GM06990 (cell line): ENCODE data around the gene HOXC12.

Experiments used
- DNase-seq: peaks from one replicate; pipeline ENCODE4 v3.0.0-alpha.2; 2011; ENCODE audit not compliant: insufficient read length; ENCODE audit errors: extremely low read depth
- H3K27me3 ChIP-seq: replicated peaks from 2 replicates; pipeline ENCODE4 v1.6.0; 2011; ENCODE audit warnings: low read length; ENCODE audit not compliant: control insufficient read depth, insufficient read depth
- H3K36me3 ChIP-seq: 2 replicates; pipeline ENCODE4 v1.5.1; 2011; ENCODE audit warnings: low read length; ENCODE audit not compliant: control insufficient read depth, insufficient read depth
- H3K4me3 ChIP-seq: replicated peaks from 2 replicates; pipeline ENCODE4 v1.5.1; 2011; ENCODE audit warnings: low read depth, mild to moderate bottlenecking, control low read depth, low read length
- TF ChIP-seq, protein P1 (sequence below): IDR thresholded peaks from 2 replicates; pipeline ENCODE4 v1.5.1; 2011; ENCODE audit warnings: low read length, control low read depth, mild to moderate bottlenecking, inconsistent platforms; ENCODE audit not compliant: insufficient read depth, poor library complexity, severe bottlenecking

HOXC12 gene

DNA sequence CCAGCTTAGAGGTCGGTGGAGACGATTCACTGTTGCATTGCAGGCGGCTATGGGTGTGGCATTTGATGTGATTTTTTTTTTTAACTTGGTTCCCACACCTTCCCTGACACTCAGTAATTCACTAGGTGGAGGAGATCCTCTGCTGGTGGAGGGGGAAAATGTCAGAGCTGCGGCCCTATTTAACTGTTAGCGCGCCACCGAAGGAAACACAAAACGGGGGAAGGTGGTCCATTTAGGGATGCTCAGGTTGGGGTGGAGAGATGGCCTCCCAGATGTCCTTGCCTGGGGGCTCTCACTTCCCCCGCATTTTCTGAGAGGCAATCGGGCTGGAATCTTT, 4.3 kb upstream of the HOXC12 start:
- peaks cover 7% of the 10 kb centered on the region for H3K27me3 ChIP-seq
- TF ChIP-seq, protein P1, sequence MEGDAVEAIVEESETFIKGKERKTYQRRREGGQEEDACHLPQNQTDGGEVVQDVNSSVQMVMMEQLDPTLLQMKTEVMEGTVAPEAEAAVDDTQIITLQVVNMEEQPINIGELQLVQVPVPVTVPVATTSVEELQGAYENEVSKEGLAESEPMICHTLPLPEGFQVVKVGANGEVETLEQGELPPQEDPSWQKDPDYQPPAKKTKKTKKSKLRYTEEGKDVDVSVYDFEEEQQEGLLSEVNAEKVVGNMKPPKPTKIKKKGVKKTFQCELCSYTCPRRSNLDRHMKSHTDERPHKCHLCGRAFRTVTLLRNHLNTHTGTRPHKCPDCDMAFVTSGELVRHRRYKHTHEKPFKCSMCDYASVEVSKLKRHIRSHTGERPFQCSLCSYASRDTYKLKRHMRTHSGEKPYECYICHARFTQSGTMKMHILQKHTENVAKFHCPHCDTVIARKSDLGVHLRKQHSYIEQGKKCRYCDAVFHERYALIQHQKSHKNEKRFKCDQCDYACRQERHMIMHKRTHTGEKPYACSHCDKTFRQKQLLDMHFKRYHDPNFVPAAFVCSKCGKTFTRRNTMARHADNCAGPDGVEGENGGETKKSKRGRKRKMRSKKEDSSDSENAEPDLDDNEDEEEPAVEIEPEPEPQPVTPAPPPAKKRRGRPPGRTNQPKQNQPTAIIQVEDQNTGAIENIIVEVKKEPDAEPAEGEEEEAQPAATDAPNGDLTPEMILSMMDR, result no peak
- H3K4me3 ChIP-seq, result no peak overlapping the region
- DNase-seq, result no peak
- no peaks in the 10 kb centered on the region for H3K36me3 ChIP-seq

DNA sequence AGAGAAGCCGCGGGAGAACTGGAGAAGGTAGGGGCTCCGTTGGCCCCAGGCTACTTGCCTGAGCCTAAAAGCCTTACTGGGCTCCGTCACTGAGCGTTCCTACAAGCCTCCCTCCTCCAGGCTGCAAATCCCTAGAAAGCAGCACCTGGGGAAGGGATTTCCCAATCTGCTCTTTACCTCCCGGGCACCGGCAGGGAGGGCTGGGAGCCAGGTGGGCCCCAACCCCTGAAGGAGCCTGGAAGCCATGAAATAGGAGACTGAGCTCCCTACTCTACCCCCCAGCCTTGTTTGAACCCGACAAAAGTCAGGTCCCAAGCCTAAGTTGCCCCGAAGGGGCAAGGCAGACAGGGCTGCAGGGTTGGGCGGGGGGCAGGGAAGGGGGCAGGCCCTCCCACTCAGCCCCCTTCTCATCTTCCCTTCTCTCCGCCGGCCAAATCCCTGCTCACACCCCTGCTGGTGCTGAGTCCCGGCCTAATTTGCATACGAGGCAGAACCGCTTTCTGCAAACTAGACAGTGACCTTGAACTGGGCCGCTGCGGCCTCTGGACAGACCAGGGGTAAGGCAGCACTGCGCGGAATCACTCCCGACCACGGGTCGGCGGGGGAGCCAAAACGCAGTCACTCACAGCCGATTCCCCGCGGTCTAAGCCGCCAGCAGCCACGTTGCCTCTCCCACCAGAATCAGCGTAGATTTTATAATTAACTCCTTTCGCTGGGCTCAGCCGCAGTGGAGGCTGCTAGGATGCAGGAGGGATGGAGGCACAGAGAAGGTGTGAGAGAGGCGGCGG, 3.7 kb upstream of the HOXC12 start:
- TF ChIP-seq, protein P1, result no peak
- H3K27me3 ChIP-seq, result peaks cover 5% of the 10 kb centered on the region
- H3K36me3 ChIP-seq, result no peaks in the 10 kb centered on the region
- H3K4me3 ChIP-seq, result no peak overlapping the region
- no peak for DNase-seq

DNA sequence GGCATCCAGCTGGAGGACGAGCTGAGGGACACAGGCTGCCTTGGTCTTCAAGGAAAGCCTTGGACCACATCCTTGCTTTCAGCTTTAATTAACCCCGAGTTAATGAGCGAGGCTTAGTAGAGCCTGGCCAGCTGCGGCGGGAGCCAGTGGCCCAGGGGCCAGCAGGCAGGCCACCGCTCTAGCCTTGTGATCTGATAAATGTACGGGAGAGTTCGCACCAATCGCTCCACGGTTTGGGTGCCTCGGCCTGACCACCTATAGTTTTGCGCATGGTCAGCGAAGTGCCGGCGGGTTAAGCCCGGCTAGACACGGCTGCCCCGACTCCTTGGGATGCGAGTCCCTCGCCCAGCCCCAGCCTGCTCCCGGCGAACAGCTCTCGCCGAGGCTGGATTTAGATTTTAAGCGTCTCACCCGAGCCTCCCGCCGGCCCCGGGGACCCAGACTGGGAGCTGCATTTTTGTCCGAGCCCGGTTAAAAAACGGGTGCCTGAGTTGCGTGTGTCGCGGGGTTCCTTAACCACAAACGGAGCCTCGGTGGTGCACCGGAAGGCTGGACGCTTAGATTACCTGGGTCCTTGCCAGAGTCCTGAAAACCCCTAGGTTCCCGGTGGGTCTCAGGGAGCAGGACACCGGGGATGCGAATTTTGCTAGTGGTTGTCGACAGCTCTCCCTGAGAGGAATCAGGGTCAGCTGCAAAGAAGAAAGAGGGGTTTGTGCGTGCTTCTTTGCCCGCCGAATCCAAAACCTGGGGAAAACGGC, 2.9 kb upstream of the HOXC12 start:
- Histone ChIP-seq H3K27me3 (peaks cover 5% of the 10 kb centered on the region), H3K36me3 (no peaks in the 10 kb centered on the region), H3K4me3 (no peak overlapping the region)
- TF ChIP-seq, protein P1, result no peak
- no peak for DNase-seq

DNA sequence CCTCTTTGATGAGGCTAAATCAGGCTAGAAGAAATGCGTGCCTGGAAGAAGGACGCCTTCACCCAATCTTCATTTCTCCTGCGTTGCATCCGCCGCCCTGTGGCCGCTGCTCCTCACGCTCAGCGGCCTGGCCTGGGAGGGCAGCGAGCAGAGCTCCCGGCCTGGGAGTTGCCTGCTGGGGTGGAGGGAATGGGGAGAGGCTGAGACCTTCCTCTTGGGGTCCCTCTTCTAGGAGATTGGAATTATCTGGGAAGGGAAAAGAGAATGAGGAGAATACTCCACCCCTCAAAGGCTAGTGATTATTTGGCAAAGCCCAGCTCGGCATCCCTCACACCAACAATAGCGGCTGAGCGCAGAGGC, 2.4 kb upstream of the HOXC12 start:
- Histone ChIP-seq H3K4me3 (no peak overlapping the region), H3K36me3 (no peaks in the 10 kb centered on the region), H3K27me3 (peaks cover 5% of the 10 kb centered on the region)
- TF ChIP-seq, protein P1, result no peak
- DNase-seq, result no peak

DNA sequence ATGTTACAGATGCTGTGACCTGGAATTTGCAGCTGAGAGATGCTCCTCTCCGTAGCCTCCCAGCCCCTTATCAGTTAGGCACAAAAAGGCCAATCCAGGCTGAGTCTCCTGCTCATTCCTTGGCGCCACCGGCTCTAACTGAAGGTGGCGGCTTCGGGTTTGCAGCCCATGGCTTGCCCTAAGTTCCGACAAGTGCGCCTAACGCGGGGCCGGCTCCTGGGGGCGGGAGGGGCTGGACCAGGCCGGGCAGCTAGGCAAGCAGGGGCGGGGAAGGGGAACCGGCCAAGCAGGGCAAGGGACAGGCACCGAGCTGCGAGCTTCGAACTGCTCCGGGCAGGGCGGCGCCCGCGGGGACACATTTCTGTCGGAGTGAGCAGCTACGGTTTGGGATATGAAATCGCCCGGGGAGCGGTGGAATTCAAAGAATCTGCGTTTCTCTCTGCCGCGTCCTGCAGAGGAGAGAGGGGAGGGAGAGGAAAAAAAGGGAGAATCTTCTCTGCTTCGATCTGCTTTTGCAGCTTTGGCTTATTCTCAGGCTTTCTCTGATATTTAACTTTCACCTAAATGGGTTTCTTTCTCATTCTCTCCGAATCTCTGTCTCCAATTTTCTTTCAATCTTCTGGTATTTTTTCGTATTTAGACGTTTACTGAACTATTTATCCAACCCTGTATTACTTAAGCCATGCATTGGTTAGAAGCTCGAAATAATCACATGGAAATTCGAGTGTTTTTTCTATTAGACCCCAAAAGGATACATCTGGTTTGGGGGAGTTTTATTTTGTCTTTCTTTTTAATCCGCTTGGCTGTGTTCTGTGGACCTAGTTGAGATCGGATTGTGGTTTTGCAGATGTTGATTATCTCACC, 1.6 kb upstream of the HOXC12 start:
- peaks cover 5% of the 10 kb centered on the region for H3K27me3 ChIP-seq
- H3K36me3 ChIP-seq, result no peaks in the 10 kb centered on the region
- H3K4me3 ChIP-seq, result no peak overlapping the region
- DNase-seq, result no peak
- TF ChIP-seq, protein P1, result no peak
